Fibroblast of the aortic adventitia (primary cell): ENCODE data around the gene ENGASE. TPM values are rescaled to one million over a fixed set of nuclear protein-coding genes. Genes with fewer than 3 reads are reported as not detected.
A peak's percentile ranks its signal among the peaks of the same experiment; 100 is the strongest.

ENCODE experiments used
- DNase-seq: peaks from one replicate; pipeline ENCODE4 v3.0.0-alpha.2; 2010; ENCODE audit warnings: low read depth
- H3K4me3 ChIP-seq: 2 replicates; pipeline ENCODE4 v1.5.1; 2011; ENCODE audit warnings: low read depth, mild to moderate bottlenecking, control low read depth, low read length, moderate library complexity
- CTCF ChIP-seq: IDR thresholded peaks from 2 replicates; pipeline ENCODE4 v1.5.1; 2011; ENCODE audit warnings: mild to moderate bottlenecking, low read length, control low read depth, inconsistent platforms; ENCODE audit not compliant: insufficient read depth
- total RNA-seq: library from RNA; depleted of rRNA; stranded (reverse); fragments of >200 nt; gene quantifications from 2 replicates; pipeline ENCODE4 v1.2.3, GENCODE V29; 2012; ENCODE audit warnings: low replicate concordance

ENGASE gene
- total RNA-seq, 1 donor: 8.4 TPM

GRCh38 chr17:79053251-79053925, 21.2 kb upstream of the ENGASE start:
- TF ChIP-seq CTCF: no peak

DNA sequence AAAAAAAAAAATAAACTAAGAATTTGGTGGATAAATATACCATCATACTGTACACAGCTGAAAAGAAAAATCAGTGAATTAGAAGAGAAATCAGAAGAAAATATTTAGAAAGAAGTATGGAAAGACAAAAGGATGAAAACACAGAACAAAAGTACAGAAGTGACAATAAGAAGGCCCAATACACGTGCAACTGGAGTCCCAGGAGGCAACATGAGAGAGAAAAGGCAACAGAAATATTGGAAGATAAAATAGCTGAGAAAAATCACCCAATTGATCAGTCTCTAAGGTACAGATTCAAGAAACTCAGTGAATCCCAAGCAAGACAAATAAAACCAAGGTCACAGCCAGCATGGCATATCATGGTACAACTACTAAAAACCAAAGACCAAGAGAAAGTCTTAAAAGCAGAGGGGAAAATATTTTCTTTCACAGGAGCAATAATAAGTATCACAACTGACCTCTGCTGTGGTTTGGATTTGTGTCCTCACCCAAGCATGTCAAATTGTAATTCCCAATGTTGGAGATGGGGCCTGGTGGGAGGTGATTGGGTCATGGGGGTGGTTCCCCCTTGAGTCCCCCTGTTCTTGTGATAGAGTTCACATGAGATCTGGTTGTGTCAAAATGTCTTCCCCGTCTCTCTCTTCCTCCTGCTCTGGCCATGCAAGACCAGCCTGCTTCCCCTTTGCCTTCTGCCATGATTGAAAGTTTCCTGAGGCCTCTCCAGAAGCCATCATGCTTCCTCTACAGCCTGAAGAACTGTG, 20.2 kb upstream of the ENGASE start:
- H3K4me3 ChIP-seq: no peak overlapping the region
- no peak for TF ChIP-seq CTCF
- no peak for DNase-seq

More at GRCh38 chr17:79053251-79053925, 21.2 kb upstream of the ENGASE start:
- DNase-seq: peak; percentile 37
- no peak overlapping the region for H3K4me3 ChIP-seq

DNA sequence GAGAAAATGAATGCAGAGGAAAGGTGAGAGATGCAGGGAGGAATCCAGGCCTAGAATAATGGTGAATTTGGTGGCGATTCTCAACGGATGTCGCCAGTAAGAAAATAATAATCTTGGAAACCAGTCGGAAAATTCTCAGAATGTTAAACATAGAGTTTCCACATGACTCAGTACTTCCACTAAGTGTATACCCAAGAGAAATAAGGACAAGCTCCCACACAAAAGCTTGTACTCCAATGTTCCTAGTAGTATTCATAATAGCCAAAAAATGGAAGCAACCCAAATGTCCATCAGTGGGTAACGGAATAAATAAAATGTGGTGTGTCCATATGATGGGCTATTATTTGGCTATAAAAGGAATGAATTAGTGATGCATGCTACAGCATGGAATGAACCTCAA, 19.4 kb upstream of the ENGASE start:
- no peak for TF ChIP-seq CTCF
- DNase-seq: no peak
- no peak overlapping the region for H3K4me3 ChIP-seq

DNA sequence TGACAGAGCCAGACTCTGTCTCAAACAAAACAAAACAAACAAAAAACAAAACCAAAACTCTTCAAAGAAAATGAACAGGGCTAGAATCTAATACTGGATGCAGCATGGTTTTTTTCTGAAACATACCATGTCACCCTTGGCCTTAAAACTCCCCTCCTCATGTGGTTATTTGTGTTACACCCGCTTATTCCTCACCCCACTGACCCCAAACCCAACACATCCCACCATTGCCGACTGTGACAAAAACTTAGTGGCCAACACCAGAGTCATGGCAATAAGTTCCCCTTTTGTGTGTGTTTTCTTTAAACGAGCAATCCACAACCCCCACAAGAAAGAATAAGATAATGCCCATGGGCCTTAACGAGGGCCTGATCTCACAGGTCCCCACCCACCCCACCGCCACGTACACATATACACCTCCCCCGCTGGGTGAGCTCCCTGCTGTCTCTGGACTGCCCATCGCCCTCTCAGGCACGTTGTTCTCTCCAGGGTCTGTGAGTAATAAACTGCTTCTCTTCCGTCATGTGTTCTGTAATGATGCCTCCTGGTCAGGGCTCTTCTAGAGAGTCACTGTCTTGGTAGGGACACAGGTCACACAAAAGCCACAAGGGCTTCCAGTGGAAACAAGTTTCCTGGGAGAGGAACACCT, 16.8 kb upstream of the ENGASE start:
- H3K4me3 ChIP-seq: no peak overlapping the region
- no peak for DNase-seq
- no peak for TF ChIP-seq CTCF

DNA sequence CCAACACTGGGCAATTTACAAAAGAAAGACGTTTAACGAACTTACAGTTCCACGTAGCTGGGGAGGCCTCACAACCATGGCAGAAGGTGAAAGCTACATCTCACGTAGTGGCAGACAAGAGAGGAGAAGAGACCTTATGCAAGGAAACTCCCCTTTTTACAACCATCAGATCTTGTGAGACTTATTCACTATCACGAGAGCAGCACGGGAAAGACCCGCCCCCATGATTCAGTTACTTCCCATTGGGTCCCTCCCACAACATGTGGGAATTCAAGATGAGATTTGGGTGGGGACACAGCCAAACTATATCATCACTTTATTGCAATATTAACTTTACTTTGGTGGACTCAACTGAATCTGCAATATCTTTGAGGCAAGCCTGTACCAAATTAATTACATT, 11.9 kb upstream of the ENGASE start:
- DNase-seq: no peak
- no peak for TF ChIP-seq CTCF

GRCh38 chr17:79064026-79064425, 10.6 kb upstream of the ENGASE start:
- no peak overlapping the region for H3K4me3 ChIP-seq
- no peak for TF ChIP-seq CTCF
- DNase-seq: no peak

More for the DNA sequence above, 11.9 kb upstream of the ENGASE start:
- no peak overlapping the region for H3K4me3 ChIP-seq
